T-helper 22 cell (primary cell): Measurements from ENCODE around the gene FMNL1.
"Not testable (repeated sequence)": the region's sequence is repeated elsewhere in the genome, so short reads cannot be mapped to it uniquely, and the experiment has no call there.

Experiments
- DNase-seq: peaks from one replicate; pipeline ENCODE4 v3.0.0-alpha.2; 2020; ENCODE audit warnings: low read depth

The FMNL1 gene

GRCh38 chr17:45221081-45222013 lies at the start of gene FMNL1:
FMNL1 (plus strand) TSS chr17:45221885; CDS start chr17:45222125, 240 bp downstream.
- peak; percentile 50 for DNase-seq

- DNase-seq, result no peak
Measured at GRCh38 chr17:45172232-45172540, 49.5 kb upstream of the FMNL1 start.

GRCh38 chr17:45172541-45173286 lies 49.0 kb upstream of the FMNL1 start:
- DNase-seq, result peak; percentile 12

- no peak for DNase-seq
Measured at GRCh38 chr17:45175759-45176115, 45.9 kb upstream of the FMNL1 start.

GRCh38 chr17:45177563-45177962 lies 44.1 kb upstream of the FMNL1 start:
- DNase-seq, result no peak

GRCh38 chr17:45184144-45184543 lies 37.5 kb upstream of the FMNL1 start:
- DNase-seq, result no peak

GRCh38 chr17:45186801-45187354 lies 34.8 kb upstream of the FMNL1 start:
- no peak for DNase-seq

- no peak for DNase-seq
Measured at GRCh38 chr17:45189009-45189408, 32.7 kb upstream of the FMNL1 start.

GRCh38 chr17:45190503-45191255 lies 31.0 kb upstream of the FMNL1 start:
- DNase-seq, result no peak

- no peak for DNase-seq
Measured at GRCh38 chr17:45195424-45195823, 26.3 kb upstream of the FMNL1 start.

- DNase-seq, result no peak
Measured at GRCh38 chr17:45197108-45197507, 24.6 kb upstream of the FMNL1 start.

GRCh38 chr17:45197555-45198334 lies 23.9 kb upstream of the FMNL1 start:
- DNase-seq, result peak; percentile 63

- DNase-seq, result no peak
Measured at GRCh38 chr17:45200701-45201100, 21.0 kb upstream of the FMNL1 start.

- no peak for DNase-seq
Measured at GRCh38 chr17:45201457-45201856, 20.2 kb upstream of the FMNL1 start.

GRCh38 chr17:45201880-45202279 lies 19.8 kb upstream of the FMNL1 start:
- DNase-seq, result not testable (repeated sequence)

GRCh38 chr17:45218895-45219661 lies 2.6 kb upstream of the FMNL1 start:
- DNase-seq, result peak; percentile 61

GRCh38 chr17:45220079-45220478 lies 1.6 kb upstream of the FMNL1 start:
- no peak for DNase-seq

- DNase-seq, result no peak
Measured at GRCh38 chr17:45222014-45222288, 266 bp downstream of the FMNL1 start.

- no peak for DNase-seq
Measured at GRCh38 chr17:45222289-45222995, 757 bp downstream of the FMNL1 start.

- DNase-seq, result no peak
Measured at GRCh38 chr17:45222996-45223538, 1.4 kb downstream of the FMNL1 start.
